SKM-1 (cell line): ENCODE measurements around the gene TVP23B.
"Not testable (repeated sequence)": the region's sequence is repeated elsewhere in the genome, so short reads cannot be mapped to it uniquely, and the experiment has no call there.

Experiments
- DNase-seq: peaks from one replicate; lab custom pipeline; 2025; ENCODE audit not compliant: unreplicated experiment; lab: John Stamatoyannopoulos, UW

TVP23B gene

DNA sequence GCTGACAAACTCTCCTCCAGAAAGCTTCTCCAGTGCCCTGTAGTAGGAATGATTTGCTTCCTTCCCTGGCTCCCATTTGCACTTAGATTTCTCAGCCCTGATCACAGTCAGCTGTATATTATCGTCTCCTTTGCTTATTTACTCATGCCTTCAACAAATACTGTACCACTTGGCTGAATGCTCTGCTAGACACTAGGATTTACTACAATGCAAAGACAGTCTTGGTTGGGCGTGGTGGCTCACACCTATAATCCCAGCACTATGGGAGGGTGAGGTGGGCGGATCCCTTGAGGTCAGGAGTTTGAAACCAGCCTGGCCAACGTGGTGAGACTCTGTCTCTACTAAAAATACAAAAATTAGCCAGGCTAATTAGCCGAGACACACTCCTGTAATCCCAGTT is 5.9 kb downstream of the TVP23B start:
- DNase-seq: not testable (repeated sequence)

DNA sequence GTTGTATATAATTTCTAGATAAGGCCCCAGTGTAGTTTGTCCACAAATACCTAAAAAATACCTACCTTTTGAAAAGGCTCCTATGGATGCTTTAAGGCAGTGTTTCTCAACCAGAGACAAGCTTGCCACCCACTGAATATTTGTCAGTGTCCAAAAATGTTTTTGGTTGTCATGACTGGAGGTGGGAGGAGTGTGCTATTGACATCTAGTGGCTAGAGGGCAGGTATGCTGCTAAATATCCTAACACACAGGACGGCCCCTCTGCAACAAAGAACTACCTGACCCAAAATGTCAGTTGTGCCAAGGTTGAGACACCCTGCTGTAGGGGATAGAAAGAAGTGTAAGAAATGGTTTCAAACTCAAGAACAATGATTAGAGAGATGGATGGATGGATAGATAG is 10.4 kb downstream of the TVP23B start:
- DNase-seq: not testable (repeated sequence)

DNA sequence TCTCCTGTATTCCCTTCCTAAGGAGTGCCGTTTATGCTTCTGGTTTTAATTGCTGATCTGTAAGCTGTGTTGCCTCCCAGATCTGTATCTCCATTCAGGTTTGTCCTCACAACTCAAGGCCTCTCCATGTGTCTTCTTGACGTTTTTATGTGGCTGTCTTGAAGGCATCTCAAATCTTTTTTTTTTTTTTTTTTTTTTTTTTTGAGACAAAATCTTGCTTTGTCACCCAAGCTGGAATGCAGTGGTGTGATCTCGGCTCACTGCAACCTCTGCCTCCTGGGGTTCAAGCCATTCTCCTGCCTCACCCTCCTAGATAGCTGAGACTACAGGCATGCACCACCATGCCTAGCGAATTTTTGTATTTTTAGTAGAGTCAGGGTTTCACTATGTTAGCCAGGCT is 13.9 kb downstream of the TVP23B start:
- not testable (repeated sequence) for DNase-seq

DNA sequence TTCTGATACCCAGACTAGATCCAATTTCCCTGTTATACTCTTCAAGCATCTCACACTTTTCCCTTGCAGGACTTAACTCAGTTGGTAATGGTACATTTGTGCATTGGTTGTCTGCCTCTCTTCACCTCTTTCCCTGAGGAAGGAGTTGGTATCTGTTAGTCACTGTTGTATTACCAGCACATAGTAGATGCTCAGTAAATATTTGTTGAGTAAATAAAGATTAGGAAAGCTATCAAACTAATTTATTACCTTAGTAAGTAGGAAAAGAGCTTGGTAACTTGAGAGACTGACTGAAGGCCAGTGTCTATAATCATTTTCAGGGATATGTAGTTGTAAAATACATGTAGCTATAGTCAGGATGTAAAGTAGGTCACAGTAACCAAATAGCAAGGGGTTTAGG is 15.9 kb downstream of the TVP23B start:
- not testable (repeated sequence) for DNase-seq

DNA sequence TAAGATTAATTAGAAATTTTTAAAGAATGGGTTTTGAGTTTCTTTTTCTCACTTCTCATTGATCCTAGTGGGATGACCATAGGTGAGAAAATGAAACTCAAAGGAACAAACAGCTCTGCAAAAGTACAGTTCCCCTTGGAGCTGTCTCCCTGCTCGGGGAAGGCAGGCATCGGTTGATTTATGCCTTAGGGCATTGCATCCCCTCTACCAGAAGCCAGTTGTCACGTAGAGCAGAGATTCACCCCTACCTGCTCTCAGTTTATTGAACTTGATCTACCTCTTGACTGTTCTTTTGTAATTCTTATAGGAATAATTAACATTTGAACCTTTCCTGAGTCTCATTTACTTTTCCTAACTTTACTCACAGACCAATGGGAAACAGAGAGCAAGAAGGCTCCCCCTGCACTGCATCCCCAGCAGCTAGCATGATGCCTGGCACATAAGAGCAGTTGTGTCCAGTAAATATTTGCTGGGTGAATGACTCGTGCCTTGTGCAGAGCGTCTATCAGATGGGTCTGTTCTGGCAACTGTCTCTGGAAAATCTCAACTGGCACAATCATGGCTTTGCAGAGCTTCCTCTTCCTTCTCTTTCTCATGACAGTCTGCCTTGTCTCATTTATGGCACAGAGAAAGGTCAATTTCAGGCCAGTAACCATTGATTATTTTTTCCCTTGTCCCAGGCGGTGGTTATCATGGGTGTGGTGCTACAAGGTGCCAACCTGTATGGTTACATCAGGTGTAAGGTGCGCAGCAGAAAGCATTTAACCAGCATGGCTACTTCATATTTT is 22.7 kb downstream of the TVP23B start:
- not testable (repeated sequence) for DNase-seq

DNA sequence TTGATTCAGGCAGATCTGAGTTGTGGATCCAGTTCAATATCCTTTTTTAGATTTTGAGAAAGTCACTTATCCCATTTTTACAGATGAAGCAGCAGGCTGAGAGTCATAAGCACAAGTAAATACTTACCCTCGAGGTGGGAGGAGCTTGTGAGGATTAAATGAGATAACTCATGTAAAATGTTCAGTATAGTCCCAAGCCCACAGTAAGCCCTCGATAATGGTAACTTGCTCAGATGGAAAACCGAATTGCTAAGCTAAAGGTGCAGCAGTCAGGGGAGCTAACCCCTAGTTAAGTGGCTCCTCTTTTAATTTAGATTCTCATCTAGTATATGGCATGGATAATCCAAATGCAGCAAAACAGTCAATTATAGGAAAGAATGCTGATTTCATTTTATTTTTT is 34.9 kb downstream of the TVP23B start:
- not testable (repeated sequence) for DNase-seq

DNA sequence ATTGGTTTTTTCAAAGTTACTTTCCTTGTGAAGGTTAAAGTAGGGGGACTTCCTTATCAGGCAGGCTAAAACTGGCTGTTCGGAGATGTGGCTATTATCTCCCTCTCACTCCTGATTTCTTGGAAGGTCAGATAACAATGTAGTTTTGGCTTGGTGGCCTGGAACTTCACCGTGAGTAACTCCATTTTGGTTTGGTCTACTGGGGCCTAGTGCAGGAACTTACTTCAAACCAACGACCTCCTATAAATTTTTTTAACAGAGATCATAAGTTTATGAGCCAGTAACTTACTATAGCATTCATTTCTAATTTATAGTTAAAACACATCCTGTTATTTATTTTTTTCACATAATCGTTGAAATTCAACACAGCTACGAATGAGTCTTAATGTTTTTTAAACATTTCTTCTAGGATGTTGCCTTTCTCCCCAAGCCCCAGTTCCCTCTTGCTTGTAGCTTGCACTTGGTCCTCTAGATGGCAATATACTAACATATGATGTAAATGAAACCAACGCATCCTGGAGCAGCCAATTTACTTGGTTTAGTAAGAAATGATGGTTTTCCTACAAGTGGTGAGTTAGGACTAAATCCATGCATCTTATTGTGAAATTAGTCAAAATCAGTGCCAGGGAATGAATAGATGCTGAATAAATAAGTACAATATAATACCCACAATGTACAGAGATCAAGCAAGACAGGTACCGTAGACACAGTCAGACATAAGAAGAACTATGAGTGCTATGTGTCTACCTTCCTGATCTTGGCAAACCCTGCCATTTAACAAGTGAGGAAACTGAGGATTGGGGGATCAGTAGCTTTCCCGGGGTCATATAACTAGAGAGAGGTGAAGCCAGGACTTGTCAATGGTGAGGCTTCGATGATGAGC is 35.7 kb downstream of the TVP23B start:
- peak; percentile 11 for DNase-seq

DNA sequence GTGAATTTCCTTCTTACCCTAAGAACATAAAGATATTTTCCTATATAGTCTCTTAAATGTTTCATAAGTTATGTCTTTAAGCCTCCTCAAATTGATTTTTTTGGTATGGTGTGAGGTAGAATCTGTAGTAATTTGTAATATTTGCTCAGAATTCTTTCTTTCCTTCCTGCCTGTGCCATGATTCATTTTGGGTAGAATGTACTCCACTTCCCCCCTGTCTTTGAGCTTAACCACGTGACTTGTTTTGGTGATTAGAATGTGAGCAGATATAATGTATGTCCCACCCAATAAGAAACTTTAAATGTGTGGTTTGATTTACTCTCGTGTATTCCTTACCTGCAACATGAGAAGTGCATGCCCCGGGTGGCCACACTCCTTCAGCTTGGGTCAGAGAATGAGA is 40.4 kb downstream of the TVP23B start:
- not testable (repeated sequence) for DNase-seq

DNA sequence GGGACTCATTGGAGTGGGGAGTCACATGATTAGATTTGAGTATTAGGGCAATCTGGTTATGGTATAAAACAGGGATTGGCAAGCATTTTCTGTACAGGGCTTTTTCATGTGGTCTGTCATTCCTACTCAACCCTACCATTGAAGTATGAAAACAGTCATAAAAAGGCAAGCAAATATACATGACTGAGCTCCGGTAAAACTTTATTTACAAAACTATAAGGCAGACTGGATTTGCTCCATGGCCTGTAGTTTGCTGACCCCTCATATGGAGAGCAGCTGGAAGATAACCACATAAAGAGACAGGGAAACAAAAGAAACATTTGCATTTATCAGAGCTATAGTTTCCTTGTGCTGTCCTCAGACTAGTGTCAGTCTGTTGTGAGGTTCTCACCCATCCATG is 46.6 kb downstream of the TVP23B start:
- DNase-seq: not testable (repeated sequence)

DNA sequence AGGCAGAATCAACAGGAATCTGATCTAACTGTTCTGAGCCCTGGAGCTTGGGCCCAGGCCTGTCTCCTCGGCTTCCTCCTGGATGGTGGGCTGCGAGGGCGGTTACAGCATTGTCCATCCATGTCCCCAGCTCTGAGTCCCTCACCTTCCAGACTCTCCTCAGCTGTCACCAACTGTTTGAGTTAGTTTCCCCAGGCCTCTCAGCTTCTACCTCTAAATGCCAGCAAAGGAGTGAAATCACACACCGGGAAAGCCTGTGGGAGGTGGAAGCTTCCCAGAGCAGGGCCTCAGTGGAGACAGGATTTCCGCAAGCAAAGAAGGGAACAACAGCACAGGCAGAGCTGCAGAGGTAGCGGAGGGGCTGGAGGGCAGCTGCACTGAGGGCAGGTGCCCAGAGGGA is 67.5 kb downstream of the TVP23B start:
- DNase-seq: no peak

DNA sequence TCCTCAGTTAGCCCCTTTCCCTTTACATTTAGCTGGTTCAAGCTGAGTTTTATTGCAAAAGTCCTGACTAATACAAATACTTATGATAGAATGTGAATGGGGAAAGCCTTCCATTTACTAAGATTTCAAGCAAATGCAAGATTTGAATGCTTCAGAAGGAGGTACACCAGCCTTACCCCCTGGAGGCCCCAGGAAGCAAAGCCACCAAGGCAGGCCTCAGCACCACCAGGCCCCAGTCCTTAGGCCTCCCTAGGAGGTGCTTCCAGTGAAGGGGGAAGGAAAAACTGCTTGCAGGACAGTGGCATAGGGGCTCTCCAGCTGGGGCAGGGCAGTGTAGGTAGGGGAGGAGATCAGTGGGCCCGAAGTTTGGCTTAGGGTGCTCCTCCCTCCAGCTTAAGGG is 69.7 kb downstream of the TVP23B start:
- no peak for DNase-seq

DNA sequence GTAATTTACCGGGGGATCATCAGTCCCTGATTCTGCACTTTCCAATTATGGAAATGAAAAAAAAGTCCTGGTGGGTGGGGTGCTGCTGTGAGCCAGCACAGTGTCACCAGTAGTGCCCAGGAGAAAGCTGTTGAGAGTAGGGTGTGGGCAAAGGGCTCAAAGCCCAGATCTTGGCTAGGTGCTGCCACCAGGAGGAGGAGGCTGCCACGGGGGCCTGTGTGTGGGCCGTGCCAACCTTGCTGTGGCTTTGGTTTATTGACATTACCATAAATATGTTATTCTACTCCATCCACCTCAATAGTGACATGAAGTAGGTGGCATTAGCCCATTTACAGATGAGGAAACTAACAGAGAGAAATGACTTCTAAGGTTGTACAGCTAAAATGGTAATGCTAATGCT is 70.2 kb downstream of the TVP23B start:
- DNase-seq: no peak

DNA sequence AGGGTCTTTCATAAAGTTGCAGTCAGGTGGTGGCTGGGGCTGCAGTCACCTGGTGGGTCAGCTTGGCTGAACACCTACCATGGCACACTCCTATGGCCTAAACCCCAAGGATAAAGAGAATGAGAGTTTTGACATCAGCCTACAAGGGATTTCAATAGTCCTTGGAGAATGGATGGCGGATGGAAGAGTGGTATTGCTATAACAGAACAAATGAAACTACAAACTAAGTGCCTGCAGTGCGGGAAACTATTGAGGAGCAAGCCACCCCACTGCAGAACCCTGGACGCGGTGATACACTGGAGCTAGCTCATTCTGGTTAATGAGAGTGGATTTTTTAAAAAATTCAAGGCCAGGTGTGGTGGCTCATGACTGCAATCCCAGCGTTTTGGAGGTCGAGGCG is 74.0 kb downstream of the TVP23B start:
- no peak for DNase-seq

DNA sequence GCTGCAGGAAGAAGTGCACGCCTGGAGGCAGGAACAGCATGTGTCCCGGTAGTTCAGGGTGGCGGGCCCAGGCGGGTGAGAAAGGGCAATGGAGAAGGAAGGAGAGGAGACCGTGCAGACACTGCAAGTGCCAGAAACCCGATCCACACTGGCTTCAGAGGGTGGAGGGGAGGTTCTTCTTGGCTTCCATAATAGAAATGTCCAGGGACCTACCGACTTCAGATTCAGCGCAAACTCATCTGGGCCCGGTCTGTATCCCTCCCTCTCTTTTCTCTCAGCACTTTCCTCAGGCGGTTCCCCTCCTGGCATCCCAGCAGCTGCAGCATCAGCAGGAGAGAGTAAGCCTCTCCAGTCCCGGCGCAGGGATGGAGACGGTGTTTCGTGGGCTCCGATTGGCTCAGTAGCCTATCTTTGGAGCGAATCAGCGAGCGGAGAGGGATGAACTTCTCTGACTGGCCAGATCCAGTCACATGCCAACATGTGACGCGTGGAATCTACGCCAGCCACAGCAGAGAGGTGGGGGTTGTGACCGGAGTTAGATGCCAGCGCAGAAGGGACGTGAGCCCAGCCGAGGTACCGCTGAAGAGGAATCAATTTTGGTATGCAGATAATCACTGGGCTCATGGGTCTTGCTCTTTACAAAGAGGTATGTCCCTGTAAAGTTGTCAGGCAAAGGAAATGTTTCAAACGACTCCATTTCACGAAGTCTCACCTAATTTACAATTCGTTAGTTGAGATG is 75.0 kb downstream of the TVP23B start:
- DNase-seq: peak; percentile 77
